Gastrocnemius medialis (tissue), 4 donors: Measurements from ENCODE around the gene CAMK4. TPM values are rescaled to one million over a fixed set of nuclear protein-coding genes. Genes with fewer than 3 reads are reported as not detected.
"Not testable (repeated sequence)": the region's sequence is repeated elsewhere in the genome, so short reads cannot be mapped to it uniquely, and the experiment has no call there.

Experiments used
- ATAC-seq, 2 donors: fragments of 150-250 bp; one replicate each; pipeline ENCODE4 v1.9.1; 2016
- DNase-seq, 2 donors: peaks; one replicate each; pipeline ENCODE4 v3.0.0-alpha.2; 2019
- H3K27ac ChIP-seq, 4 donors: fragments of 200-600 bp; sonication (generic); 1 replicate in 1 of 4; 2 replicates in 3 of 4; pipeline ENCODE4 v1.5.1; 2016 to 2018; ENCODE audit warnings: mild to moderate bottlenecking in 2 of 4, moderate library complexity in 1 of 4
- H3K27me3 ChIP-seq, 3 donors: fragments of 200-600 bp; sonication (generic) in 2 of 3; 1 replicate in 1 of 3; 2 replicates in 2 of 3; pipeline versions ENCODE4 v1.5.1 to v1.6.0; 2016 to 2019; ENCODE audit warnings: mild to moderate bottlenecking in 1 of 3, moderate library complexity in 1 of 3
- H3K36me3 ChIP-seq, 2 donors: fragments of 200-600 bp; sonication (generic) in 1 of 2; one replicate each; pipeline ENCODE4 v1.5.1; 2017 to 2018
- H3K4me1 ChIP-seq, 2 donors: fragments of 200-600 bp; sonication (generic) in 1 of 2; one replicate each; pipeline ENCODE4 v1.5.1; 2016 to 2017; ENCODE audit warnings: mild to moderate bottlenecking in 2 of 2
- H3K4me3 ChIP-seq, 4 donors: fragments of 200-600 bp; sonication (generic) in 3 of 4; 1 replicate in 1 of 4; 2 replicates in 3 of 4; pipeline ENCODE4 v1.5.1; 2016 to 2019; ENCODE audit warnings: mild to moderate bottlenecking in 2 of 4
- H3K9me3 ChIP-seq, 3 donors: fragments of 200-600 bp; sonication (generic) in 2 of 3; 1 replicate in 1 of 3; 2 replicates in 2 of 3; pipeline ENCODE4 v1.5.1; 2016 to 2019
- POLR2A ChIP-seq, 2 donors: fragments of 450-650 bp; IDR thresholded peaks; one replicate each; pipeline ENCODE4 v1.6.1; 2017; ENCODE audit warnings: antibody characterized with exemption in 2 of 2, mild to moderate bottlenecking in 2 of 2, moderate library complexity in 2 of 2
- in situ Hi-C, 4 donors: fragments of 200-750 bp; cut with MboI; loops; one replicate each; pipeline versions ENCODE4 v1.15.0 to v1.8.0; 2017; ENCODE audit warnings: low sequenced_read_pairs in 4 of 4
- intact Hi-C: fragments of 100-400 bp; cut with DNase I; formaldehyde crosslinking; loops from one replicate; pipeline ENCODE4 v1.15.1; 2023; ENCODE audit warnings: low total_unique reads
- total RNA-seq, 4 donors: library from RNA; depleted of rRNA; stranded (reverse); fragments of >200 nt; gene quantifications; one replicate each; pipeline versions ENCODE4 v1.1.0 to v1.2.3, GENCODE V29; 2016
- TF ChIP-seq, protein P1 (sequence below), 5 experiments: fragments of 450-650 bp in 3 of 5; fragments of 200-600 bp in 2 of 5; sonication (generic) in 2 of 5; IDR thresholded peaks in 4 of 5; conservative IDR thresholded peaks in 1 of 5; 1 replicate in 4 of 5; 2 replicates in 1 of 5; pipeline ENCODE4 v1.5.1; 2016 to 2019; ENCODE audit warnings: antibody characterized with exemption in 5 of 5, mild to moderate bottlenecking in 3 of 5, moderate library complexity in 3 of 5

Gene CAMK4
- total RNA-seq, 4 donors from 2014 or later = 0.27 to 1.0 (median 0.72) TPM

DNA sequence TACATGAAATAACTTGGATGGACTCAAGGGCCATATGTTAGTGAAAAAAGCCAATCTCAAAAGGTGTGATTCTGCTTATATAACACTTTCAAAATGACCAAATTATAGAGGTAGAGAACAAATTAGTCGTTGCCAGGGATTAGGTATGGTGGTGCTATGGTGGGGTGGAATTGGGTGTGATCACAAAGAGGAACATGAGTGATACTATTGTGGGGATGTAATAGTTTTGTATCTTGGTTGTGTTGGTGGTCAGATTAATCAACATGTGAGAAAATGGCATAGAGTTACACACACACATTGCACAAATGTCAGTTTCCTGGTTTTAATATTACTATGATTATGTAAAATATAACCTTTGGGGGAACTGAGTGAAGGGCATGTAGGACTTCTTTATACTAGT is 31.9 kb downstream of the CAMK4 start:
- Histone ChIP-seq H3K4me3 (no peak overlapping the region), H3K4me1 (no peaks in the 10 kb centered on the region), H3K27me3 (no peaks in the 10 kb centered on the region), H3K36me3 (no peaks in the 10 kb centered on the region), H3K27ac (no peak overlapping the region), H3K9me3 (no peaks in the 10 kb centered on the region)
- in situ Hi-C loops = no loop called here
- ATAC-seq (no peak), DNase-seq (no peak)
- intact Hi-C loops = no loop called here
- TF ChIP-seq POLR2A (IDR thresholded peaks at IDR 0.05) = no peak
- TF ChIP-seq, protein P1, sequence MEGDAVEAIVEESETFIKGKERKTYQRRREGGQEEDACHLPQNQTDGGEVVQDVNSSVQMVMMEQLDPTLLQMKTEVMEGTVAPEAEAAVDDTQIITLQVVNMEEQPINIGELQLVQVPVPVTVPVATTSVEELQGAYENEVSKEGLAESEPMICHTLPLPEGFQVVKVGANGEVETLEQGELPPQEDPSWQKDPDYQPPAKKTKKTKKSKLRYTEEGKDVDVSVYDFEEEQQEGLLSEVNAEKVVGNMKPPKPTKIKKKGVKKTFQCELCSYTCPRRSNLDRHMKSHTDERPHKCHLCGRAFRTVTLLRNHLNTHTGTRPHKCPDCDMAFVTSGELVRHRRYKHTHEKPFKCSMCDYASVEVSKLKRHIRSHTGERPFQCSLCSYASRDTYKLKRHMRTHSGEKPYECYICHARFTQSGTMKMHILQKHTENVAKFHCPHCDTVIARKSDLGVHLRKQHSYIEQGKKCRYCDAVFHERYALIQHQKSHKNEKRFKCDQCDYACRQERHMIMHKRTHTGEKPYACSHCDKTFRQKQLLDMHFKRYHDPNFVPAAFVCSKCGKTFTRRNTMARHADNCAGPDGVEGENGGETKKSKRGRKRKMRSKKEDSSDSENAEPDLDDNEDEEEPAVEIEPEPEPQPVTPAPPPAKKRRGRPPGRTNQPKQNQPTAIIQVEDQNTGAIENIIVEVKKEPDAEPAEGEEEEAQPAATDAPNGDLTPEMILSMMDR (IDR thresholded peaks at IDR 0.05 in 4 of 5, conservative IDR thresholded peaks at IDR 0.05 in 1 of 5) = no peak

DNA sequence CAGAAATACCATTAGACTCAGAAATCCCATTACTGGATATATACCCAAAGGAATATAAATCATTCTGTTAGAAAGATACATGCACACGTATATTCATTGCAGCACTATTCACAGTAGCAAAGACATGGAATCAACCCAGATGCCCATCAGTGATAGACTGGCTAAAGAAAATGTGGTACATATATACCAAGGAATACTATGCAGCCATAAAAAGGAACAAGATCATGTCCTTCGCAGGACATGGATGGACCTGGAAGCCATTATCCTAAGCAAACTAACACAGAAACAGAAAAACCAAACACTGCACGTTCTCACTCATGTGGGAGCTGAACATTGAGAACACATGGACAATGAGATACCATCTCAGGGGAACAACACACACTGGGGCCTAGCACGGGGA is 33.4 kb downstream of the CAMK4 start:
- ATAC-seq, intact Hi-C loops, H3K9me3 ChIP-seq, H3K4me3 ChIP-seq, in situ Hi-C loops, H3K27me3 ChIP-seq, H3K36me3 ChIP-seq, H3K4me1 ChIP-seq, DNase-seq, H3K27ac ChIP-seq: not testable (repeated sequence)

DNA sequence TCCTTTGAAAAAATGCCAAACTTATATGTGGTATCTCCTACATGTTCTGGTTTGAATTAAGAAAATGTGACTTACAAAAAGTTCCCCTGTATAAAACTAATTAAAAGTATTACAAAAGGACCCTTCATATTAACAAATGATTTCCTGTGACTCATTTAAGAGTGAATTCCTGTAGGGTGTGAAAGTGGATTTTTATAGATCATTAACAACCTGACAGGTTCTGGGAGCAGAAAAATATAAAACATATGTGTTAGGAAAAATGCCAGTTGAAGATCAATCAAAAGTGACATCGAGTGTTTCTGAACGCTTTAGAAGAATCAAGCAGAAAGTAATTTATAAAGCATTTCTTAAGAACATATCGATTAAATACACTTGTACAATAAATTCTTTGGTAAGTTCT is 35.5 kb downstream of the CAMK4 start:
- no peaks in the 10 kb centered on the region for H3K27me3 ChIP-seq
- ATAC-seq = no peak
- in situ Hi-C loops (no loop called here), intact Hi-C loops (no loop called here)
- H3K36me3 ChIP-seq = no peaks in the 10 kb centered on the region
- TF ChIP-seq POLR2A (IDR thresholded peaks at IDR 0.05) = no peak
- TF ChIP-seq, protein P1 (IDR thresholded peaks at IDR 0.05 in 4 of 5, conservative IDR thresholded peaks at IDR 0.05 in 1 of 5) = no peak
- no peak overlapping the region for H3K27ac ChIP-seq
- no peaks in the 10 kb centered on the region for H3K9me3 ChIP-seq
- DNase-seq = no peak
- H3K4me1 ChIP-seq = no peaks in the 10 kb centered on the region
- H3K4me3 ChIP-seq = no peak overlapping the region

DNA sequence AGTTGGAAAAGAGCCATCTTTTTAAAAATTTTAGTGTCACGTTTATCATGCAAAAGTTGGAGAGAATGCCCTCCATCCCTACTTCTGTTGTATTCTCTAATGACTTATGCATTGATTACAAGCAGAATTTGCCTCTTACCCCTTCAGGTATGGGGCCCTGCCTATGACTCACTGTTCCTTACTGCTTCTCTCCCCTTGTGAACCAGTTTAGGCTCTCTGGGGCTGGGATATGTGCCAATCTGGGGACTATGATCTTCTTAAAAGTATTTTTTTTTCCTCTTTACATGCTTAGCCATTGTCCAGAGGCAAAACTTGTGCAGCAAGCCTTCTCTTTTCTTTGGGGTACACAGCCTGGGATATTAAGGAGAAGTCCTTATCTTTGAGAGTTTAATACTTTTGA is 37.4 kb downstream of the CAMK4 start:
- TF ChIP-seq POLR2A (IDR thresholded peaks at IDR 0.05) = no peak
- TF ChIP-seq, protein P1 (IDR thresholded peaks at IDR 0.05 in 4 of 5, conservative IDR thresholded peaks at IDR 0.05 in 1 of 5) = no peak
- no peaks in the 10 kb centered on the region for H3K27me3 ChIP-seq

DNA sequence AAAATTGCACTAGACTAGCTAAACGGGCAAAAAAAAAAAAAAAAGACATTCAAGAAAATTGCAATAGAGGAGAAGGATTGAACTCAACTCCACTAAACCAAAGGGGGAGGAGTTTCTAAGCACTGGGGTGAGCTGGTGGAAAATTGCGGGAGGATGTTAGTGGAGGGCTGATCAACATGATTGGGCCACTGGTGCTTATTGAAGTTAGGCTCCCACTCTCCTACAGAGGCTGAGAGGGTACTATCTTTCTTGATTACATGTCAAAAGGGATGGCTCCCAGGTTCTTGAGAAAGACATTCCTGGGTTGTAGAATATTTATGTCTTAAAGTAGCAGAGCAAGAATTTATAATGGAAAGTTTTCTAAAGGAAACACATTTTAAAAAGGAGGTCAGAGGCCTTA is 38.0 kb downstream of the CAMK4 start:
- no peaks in the 10 kb centered on the region for H3K27me3 ChIP-seq
- ATAC-seq (no peak), DNase-seq (no peak)
- H3K4me1 ChIP-seq = no peaks in the 10 kb centered on the region
- H3K9me3 ChIP-seq = no peaks in the 10 kb centered on the region
- intact Hi-C loops = no loop called here
- H3K36me3 ChIP-seq = no peaks in the 10 kb centered on the region
- TF ChIP-seq, protein P1 (IDR thresholded peaks at IDR 0.05 in 4 of 5, conservative IDR thresholded peaks at IDR 0.05 in 1 of 5) = no peak
- TF ChIP-seq POLR2A (IDR thresholded peaks at IDR 0.05) = no peak
- in situ Hi-C loops = no loop called here
- no peak overlapping the region for H3K27ac ChIP-seq
- no peak overlapping the region for H3K4me3 ChIP-seq

More for the DNA sequence above, 37.4 kb downstream of the CAMK4 start:
- Histone ChIP-seq H3K9me3 (no peaks in the 10 kb centered on the region), H3K36me3 (no peaks in the 10 kb centered on the region), H3K4me1 (no peaks in the 10 kb centered on the region), H3K4me3 (no peak overlapping the region), H3K27ac (no peak overlapping the region)
- in situ Hi-C loops (no loop called here), intact Hi-C loops (no loop called here)
- no peak for DNase-seq
- no peak for ATAC-seq
